GM18861 (cell line): Measurements from ENCODE around the gene PIAS2.
"Not testable (repeated sequence)": the region's sequence is repeated elsewhere in the genome, so short reads cannot be mapped to it uniquely, and the experiment has no call there.

Experiments used
- ATAC-seq: cut with Tn5 transposase; IDR thresholded peaks from one replicate; pipeline ENCODE4 v1.9.1; 2021; ENCODE audit not compliant: unreplicated experiment

The PIAS2 gene

DNA sequence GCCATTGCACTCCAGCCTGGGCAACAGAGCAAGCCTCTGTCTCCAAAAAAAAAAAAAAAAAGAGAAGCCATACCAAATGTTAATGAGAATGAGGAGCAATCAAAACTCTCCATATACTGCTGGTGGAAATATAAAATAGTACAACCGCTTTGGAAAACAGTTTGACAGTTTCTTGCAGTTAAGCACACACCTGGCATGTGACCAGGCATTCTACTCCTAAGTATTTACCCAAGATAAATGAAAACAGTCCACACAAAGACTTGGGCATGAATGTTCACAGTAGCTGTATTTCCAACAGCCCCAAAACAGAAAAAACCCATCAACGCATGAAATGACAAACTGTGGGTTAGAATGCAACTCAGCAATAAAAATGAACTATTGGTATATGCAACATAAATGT, 84.5 kb downstream of the PIAS2 start:
- no peak for ATAC-seq

DNA sequence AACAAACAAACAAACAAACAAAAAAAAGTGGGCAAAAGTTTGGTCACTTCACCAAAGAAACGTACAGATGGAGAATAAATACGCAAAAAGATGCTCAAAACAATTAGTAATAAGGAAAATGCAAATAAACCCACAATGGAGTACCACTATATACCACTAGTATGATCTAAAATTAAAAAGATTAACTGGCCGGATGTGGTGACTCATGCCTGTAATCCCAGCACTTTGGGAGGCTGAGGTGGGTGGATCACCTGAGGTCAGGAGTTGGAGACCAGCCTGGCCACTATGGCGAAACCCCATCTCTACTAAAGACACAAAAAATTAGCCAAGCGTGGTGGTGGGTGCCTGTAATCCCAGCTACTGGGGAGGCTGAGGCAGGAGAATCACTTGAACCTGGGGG, 84.9 kb downstream of the PIAS2 start:
- ATAC-seq, result not testable (repeated sequence)

DNA sequence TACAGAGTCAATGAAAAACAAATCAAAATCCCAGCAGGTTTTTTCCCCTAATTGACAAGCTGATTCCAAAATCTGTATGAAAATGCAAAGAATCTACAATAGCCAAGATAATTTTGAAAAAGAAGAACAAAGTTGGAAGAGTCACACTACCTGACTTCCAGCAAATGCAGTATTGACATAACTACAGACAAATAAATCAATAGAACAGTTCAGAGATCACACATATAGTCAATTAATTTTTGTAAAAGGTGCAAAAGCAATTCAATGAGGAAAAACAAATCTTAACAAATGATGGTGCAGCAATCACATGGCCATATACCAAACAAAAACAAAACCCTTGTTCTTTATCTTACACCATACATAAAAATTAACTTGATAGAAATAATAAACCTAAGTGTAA, 85.9 kb downstream of the PIAS2 start:
- no peak for ATAC-seq

DNA sequence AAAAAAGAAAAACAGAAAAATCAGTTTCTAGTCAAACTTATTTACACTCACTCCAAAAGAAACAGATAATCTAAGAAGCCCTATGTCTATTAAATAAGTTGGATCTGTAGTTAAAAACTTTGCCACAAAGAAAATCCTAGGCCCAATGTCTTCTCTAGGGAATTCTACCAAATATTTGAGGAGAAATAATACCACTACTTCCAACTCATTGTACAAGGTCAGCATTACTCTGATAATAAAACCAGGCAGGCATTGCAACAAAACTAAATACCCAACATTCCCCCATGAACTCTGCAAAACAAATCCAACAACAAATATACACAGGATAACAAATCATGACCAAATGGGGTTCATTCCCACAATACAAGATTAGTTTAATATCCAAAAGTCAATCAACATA, 86.7 kb downstream of the PIAS2 start:
- ATAC-seq, result no peak

DNA sequence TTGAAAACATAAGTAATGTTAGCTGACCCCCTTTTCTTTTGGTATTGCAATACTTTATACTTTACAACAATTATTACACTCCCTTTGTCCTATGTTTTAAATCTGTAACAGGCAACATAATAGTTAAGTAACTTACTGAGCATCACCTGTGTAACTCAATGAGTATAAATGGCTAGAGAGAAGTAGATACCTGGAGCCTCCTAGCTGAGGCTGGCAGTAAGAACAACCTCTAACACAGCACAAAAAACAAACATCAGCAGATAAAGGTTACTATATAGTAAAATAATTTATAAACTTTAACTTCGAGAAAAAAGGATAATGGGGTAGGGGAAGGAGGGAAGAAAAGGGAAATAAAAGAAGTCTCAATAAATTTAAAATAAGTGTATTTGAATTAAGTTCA, 87.4 kb downstream of the PIAS2 start:
- no peak for ATAC-seq

DNA sequence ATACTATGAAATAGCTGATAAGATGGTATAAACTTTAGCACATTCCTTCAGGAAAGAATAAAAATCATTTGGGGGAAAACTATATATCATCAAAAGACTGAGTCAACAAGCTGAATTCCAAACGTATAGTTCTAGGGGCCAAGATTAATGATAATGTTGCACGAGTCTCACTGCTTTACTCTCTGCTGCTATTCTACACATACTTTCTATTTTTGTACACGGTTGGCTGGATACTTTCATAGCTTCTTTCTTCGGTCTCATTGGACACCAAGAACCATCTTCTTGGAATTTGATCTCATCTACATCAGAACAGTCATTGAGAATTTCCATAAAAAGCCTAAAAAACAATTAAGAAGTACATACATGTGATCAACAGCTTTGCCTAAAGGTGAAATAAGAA, 87.8 kb downstream of the PIAS2 start:
- ATAC-seq, result no peak

DNA sequence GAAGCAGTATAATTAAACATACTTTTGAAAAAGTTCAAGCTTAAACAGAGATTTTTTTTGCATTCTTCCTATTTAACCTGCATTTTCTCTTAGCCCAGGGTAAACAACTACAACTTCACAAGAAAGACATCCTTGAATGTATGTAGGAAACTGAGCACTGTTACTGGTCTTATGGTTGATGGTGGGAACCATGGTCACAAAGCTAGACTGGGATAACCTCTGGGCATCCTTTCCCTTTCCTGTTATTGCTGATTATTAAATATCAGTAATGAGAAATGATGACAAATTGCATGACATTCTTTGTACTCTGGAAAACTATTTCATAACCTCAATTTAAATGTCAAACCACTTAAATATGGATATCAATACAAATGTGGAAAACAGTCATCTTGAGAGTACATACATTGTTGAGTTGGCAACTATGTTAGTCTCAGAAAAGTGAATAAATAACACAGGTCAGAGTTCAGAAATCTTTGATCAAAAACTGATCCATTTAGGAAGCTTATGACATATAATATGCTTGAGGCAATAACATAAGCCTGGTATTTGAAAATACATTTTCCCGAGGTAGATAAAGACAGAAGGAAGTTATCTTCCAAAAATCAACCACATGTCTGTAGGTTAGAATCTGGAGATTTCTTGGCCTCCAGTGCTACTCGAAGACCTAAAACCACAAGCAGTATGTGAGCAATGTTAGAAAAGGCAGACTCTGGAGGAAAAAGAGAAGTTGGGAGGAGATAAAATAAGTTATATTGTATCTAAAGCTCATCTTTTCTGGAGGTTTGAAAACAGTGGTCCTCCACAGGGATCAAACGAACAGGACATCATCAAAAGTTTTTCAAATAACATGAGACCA, 95.2 kb downstream of the PIAS2 start:
- ATAC-seq, result no peak

DNA sequence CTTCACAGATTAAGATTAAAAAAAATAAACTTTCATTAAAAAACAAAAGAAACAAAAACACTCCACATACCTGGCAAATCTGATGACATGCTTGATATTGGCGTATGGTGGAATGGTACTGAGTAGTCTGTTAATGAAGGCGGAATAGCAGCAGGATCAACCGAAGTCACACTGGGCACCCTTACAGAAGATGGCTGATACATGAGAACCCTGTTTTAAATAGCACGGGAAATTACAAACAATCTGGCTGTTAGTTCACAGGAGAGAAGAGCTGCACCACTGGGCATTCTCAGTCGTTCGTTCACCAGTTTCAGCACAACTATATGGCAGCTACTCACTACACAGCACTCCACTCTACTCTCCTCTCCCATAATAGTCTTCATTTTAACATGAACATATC, 96.4 kb downstream of the PIAS2 start:
- ATAC-seq, result no peak

DNA sequence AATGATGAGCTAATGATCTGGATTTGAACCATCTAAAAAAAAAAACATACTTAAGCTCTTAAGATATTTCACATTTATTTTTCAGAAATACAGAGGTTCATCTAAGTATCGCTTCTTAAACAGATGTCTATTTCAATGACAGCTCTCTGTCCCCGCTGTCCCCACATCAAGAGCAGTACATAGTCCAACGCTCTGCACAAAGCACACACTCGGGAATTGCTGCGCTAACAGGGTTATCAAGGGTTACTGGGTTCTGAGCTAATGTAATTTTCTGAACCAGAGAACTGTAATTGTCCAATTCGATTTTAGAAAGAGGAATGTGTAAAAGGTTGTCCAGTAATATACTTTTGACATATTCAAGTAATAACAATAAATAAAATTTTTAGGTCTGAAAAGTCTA, 101.6 kb downstream of the PIAS2 start:
- no peak for ATAC-seq

DNA sequence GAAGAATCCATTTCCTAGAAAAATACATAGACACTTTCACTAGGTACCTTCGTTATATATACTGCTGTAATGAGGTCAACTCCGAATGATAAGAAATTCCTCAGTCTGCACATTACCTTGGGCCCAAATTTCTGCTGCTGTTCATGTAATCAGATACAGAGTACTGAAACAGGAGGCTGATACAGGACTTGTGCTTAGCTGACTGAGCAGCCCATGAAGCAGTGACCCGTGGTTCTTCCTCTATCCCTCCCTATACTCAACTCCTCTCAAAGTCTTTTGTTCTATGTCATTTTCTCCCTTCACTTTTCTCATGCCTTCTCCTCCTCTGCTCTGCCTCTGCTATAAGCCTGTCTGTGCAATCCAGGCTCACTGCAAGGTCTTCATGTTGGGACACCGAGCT, 102.9 kb downstream of the PIAS2 start:
- ATAC-seq, result no peak

DNA sequence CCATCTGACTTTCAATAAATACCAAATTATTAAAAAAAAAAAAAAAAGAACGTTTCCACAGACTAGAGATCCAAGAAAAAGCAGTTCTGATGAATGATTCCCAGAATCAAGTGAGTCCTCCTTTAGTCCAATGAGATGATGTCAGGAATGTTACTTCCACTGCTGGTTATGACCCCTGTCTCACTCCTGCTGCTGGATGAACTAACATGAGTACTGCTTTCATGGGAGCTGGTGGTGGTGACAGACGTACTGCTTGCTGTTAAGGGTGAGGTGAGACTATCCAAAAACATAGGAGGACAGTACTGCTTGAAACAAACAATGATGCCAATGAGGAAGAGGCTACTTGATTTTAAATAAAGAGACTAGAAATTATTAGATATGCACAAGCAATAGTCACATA, 105.0 kb downstream of the PIAS2 start:
- ATAC-seq, result no peak

DNA sequence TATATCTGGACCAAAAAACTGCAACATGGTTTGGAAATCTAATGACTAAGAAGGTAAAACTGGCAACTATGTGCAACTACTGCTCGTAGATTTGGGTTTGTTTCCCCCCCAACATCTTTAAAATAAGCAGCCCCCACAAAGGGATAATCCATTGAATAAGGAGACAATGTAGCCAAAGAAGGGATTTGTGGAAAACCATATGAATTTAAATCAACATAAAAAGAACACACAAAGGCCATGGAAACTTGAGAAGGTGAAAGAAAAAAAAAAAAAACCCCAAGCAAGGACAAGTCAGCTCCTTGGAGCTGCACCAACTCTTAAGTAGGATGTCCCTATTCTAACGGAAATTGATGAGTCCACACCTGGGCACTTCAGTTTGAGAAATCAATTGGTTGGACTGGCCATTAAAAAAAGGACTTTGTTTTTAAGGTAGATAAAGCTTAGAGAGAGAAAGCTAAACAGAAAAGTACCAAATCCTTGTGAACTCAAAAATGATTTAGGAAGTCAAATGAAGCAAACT, 106.8 kb downstream of the PIAS2 start:
- ATAC-seq, result no peak

DNA sequence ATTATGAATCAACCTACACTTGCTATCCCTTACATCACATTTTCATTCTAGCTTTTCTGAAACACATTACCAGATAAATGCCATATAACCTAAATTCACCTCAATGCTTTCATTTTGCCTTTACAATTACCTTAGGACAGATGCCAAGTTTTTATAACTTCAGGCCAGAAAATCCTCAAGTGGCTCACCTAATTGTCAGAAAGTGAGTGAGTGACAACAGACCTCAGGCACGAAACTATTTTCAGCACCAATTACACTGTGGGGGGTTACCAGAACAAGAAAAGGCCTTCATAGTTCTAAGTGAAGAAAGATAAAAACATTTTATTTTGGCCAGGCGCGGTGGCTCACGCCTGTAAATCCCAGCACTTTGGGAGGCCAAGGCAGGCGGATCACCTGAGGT, 108.2 kb downstream of the PIAS2 start:
- ATAC-seq, result no peak

DNA sequence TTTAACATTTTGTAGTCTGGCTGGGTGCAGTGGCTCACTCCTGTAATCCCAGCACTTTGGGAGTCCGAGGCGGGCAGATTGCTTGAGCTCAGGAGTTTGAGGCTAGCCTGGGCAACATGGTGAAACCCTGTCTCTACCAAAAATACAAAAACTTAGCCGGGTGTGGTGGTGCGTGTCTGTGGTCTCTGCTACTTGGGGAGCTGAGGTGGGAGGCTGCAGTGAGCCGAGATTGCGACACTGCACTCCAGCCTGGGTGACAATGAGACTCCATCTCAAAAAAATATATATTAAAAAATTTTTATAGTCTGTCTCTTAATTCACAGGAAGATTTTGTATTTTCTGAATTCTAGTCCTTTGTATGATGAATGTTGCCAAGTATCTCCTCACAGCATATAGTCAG, 121.4 kb downstream of the PIAS2 start:
- not testable (repeated sequence) for ATAC-seq

DNA sequence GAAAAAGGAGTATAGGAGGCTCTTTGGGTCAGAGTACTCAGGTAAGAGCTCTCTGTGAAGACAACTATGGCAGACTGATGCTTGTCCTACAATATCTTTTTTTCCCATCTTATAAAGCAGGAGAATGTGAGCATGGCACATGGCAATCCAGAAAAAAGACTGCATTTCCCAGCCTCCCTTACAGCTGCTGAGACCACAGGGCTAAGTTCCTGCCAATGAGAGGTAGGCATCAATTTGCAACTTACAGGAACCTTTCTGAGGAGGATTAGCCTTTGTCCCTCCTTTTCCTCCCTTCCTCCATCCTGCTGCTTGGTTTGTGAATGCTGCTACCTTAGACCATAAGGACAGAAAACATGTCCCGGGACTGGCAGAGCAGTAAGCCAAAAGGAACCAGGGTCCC, 122.7 kb downstream of the PIAS2 start:
- no peak for ATAC-seq

DNA sequence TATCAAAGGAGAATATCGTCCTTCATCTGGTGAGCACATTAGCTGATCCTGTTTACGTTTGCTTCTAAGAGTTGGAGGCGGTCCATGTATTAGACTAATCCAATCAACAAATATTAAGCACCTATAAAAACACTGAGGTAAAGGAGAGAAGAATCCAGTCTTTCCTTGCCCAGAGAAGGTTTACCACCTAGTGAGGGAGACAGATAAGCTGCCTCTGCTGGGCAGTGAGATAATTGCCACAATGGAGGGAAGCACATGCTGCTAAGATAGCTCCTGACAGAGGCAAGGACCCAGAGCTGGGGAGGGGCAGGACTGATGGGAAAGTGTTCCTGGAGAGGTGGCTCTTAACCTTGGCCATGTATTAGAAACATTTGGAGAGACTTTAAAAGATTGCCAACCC, 123.7 kb downstream of the PIAS2 start:
- no peak for ATAC-seq

DNA sequence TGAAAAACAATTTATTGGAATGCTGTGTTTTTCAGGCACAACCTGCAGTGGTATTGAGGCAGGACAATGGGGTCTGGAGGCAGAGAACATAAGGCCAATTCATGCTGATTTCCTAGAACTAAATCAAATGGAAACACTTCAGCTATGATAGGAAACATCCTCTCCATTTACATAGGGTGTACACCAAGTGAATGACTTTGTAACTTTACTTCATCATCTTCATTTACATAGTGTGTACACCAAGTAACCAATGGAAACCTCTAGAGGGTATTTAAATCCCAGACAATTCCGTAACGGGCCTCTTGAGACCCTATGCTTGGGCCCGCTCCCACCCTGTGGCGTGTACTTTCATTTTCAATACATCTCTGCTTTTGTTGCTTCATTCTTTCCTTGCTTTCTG, 128.2 kb downstream of the PIAS2 start:
- ATAC-seq, result no peak

DNA sequence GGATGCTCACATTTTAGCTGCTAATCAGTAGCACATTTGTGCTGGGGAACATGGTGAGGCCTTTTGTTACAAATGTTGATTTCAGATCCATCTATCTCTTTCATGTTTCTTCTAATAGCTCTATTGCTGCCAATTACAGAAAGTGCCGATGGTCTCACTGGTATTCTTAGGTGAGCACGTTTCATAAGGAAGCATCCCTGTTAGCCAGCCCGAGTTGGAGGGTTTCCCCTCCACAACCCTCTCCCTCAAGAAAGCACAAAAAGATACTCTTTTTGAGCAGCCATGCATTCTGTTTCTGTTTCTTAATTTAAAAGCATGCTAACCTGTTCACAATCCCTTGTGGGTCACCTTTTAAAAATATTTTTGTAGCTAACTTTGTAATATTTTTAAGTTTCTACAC, 129.6 kb downstream of the PIAS2 start:
- no peak for ATAC-seq

DNA sequence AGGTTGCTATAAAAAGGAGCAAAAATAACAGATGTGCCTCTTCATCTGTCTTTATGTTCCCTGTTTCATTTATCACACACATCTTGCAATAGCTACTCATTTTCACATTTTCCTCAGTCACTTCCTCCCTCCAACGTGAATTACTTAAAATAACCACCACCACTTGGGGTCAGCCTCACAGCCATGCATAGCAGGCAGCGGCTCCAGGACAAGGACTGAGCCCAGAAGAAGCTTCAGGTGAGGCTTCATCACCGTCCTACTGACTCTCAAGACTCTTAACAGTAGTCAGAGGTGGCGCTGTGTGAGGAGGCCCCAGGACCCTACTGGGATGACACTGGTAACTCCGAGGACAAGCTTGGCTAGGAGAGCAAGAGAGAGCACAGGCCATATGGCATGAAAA, 144.9 kb downstream of the PIAS2 start:
- no peak for ATAC-seq

DNA sequence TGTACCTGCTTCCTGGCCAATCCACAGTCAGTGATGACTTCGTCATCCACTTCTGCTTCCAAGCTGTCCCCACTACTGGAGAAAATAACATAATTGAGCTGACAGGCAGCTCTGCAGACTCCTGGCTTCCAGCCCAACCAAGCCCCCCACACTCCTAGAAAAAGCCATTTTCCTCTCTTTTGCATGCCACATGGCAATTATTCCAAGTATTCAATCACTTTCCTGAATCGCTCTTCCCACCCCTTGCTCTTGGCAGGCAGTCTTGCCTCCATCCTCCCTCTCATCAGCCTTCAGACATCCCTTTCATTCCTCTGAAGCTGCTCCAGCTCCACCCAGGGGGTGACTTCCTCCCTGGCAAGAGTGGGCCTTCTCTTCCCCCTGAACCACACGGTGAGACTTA, 146.2 kb downstream of the PIAS2 start:
- ATAC-seq, result no peak

DNA sequence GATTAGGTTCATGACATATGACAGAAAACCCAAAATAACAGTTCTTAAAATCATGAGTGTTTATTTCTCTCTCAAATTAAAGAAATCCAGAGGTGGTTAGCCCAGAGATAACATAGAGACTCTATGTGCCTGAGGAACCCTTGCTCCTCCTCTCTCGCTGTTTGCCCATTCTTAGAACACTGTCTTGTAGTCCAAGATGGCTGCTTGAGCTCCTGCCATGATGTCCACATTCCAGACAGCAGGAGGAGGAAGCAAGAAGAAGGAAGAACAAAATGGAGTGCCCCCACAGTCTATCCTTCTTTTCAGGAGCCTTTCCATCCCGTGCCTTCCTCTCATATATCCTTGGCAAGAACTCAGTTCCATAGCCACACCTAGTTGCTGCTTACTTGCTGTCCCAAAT, 146.6 kb downstream of the PIAS2 start:
- ATAC-seq, result no peak

DNA sequence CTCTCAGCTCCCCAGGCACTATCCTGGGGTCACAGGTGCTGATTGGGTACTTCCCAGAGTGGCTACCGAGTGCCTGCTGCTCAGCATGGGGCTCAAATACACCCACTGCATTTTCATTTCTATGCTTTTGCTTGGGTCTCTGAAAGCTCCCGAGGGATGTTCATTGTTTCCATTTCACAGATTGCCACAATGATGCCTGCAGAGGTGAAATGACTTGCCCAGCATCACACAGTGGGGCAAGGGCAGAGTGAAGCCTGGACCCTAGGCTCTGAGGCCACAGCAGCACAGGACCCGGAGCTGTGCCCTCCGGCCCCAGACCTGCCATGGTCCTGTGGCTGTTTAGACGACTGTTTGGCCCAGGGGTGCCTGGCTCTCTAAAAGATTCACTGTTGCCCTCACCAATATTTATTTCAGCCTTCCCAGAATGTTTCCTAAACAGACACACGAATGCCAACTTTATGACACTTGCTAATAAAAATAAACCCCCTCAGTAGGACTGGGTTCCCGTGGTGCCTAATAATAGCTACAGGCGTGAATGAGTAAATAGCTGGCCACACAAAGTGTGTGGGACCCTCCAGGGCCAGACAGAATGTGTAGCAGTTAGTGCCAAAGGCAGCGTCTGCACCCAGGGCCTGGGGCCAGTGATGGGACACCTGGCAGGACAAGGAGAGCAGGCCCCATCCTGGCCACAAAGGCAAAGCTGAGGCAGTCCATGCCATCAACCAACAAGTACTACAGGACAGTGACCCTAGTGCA, 149.0 kb downstream of the PIAS2 start:
- ATAC-seq, result no peak
